HEK293T (cell line): ENCODE results near the gene GFPT2.

ENCODE experiments used
- CTCF ChIA-PET: fragments of 350-600 bp; formaldehyde crosslinking; extraction: SDS; loops from one replicate; lab custom pipeline; 2021; ENCODE audit warnings: antibody characterized with exemption, inconsistent platforms; lab: Yijun Ruan, JAX
- POLR2A ChIA-PET: fragments of 350-600 bp; formaldehyde crosslinking; extraction: SDS; loops from one replicate; lab custom pipeline; 2020; ENCODE audit warnings: antibody characterized with exemption, inconsistent platforms; lab: Yijun Ruan, JAX
- DNase-seq: peaks from one replicate; pipeline ENCODE4 v3.0.0; 2012; ENCODE audit warnings: mixed read lengths; ENCODE audit errors: extremely low spot score
- ARNT ChIP-seq: fragments of 450-650 bp; IDR thresholded peaks from 2 replicates; pipeline ENCODE4 v1.6.1; 2017; ENCODE audit warnings: mild to moderate bottlenecking
- BHLHE40 ChIP-seq: fragments of 450-650 bp; IDR thresholded peaks from 2 replicates; pipeline ENCODE4 v1.6.1; 2016; ENCODE audit warnings: mild to moderate bottlenecking, moderate library complexity, borderline replicate concordance
- CTBP1 ChIP-seq: fragments of 450-650 bp; IDR thresholded peaks from 2 replicates; pipeline ENCODE4 v1.6.1; 2016; ENCODE audit warnings: borderline replicate concordance
- ELF4 ChIP-seq: fragments of 450-650 bp; IDR thresholded peaks from 2 replicates; pipeline ENCODE4 v1.6.1; 2017; ENCODE audit warnings: antibody characterized with exemption
- FOXA1 ChIP-seq: fragments of 450-650 bp; IDR thresholded peaks from 2 replicates; pipeline ENCODE4 v1.6.1; 2016; ENCODE audit warnings: mild to moderate bottlenecking
- FOXK2 ChIP-seq: fragments of 450-650 bp; IDR thresholded peaks from 2 replicates; pipeline ENCODE4 v1.6.1; 2016; ENCODE audit warnings: mild to moderate bottlenecking
- FOXM1 ChIP-seq: fragments of 450-650 bp; IDR thresholded peaks from 2 replicates; pipeline ENCODE4 v1.6.1; 2017; ENCODE audit warnings: mild to moderate bottlenecking, borderline replicate concordance
- HDGF ChIP-seq: fragments of 450-650 bp; IDR thresholded peaks from 2 replicates; pipeline ENCODE4 v1.6.1; 2017; ENCODE audit warnings: antibody characterized with exemption, borderline replicate concordance
- L3MBTL2 ChIP-seq: fragments of 450-650 bp; conservative IDR thresholded peaks from 2 replicates; pipeline ENCODE4 v1.6.1; 2016; ENCODE audit warnings: mild to moderate bottlenecking
- LEF1 ChIP-seq: fragments of 450-650 bp; IDR thresholded peaks from 2 replicates; pipeline ENCODE4 v1.6.1; 2017; ENCODE audit warnings: mild to moderate bottlenecking, borderline replicate concordance
- NFRKB ChIP-seq: fragments of 450-650 bp; IDR thresholded peaks from 2 replicates; pipeline ENCODE4 v1.6.1; 2016; ENCODE audit warnings: mild to moderate bottlenecking, moderate library complexity
- SP1 ChIP-seq: fragments of 450-650 bp; IDR thresholded peaks from 2 replicates; pipeline ENCODE4 v1.6.1; 2017
- SUZ12 ChIP-seq: fragments of 450-650 bp; IDR thresholded peaks from 2 replicates; pipeline ENCODE4 v1.6.1; 2016; ENCODE audit warnings: mild to moderate bottlenecking
- TARDBP ChIP-seq: fragments of 450-650 bp; IDR thresholded peaks from 2 replicates; pipeline ENCODE4 v1.6.1; 2016
- ZNF384 ChIP-seq: fragments of 450-650 bp; IDR thresholded peaks from 2 replicates; pipeline ENCODE4 v1.6.1; 2016
- TF ChIP-seq, protein P1 (sequence below): fragments of 450-650 bp; IDR thresholded peaks from 2 replicates; pipeline ENCODE4 v1.6.1; 2016

GFPT2 gene

DNA sequence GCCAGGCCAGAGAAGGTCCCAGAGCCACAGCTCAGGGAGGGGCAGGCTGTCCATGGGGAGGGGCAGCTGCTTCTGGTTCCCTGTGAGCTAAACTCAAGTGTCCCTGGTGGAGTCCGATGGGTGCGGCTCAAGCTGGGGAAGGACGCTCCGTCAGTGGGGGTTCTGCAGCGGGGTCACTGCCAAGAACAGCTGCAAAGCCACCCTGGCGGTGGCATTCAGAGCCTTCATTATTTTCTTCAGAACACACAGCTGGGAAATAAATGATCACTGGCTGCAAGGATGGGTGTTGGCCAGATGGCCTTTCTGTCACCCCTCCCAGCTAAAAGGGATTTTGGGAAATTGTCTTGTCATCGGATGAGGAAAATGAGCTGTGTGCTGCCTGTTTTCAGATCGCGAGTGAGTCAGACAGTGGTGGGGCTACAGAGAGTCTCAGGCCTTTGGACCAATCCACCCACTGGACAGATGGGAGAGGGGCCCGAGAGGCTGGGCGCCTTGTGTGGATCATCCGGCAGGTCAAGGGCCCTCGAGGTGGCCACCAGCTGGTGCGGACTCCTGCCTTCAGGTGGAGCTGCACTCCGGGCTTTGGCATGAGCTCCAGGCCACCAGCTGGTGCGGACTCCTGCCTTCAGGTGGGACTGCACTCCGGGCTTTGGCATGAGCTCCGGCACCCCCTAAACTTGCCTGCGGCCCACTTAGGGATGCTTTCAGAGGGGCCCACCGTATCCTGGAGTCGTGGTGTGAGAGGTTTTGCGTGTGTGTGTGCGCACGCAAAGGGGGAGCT lies 17.9 kb upstream of the GFPT2 start:
- ChIA-PET CTCF (interaction anchor here (0.6 to 0.7 kb wide), 2 partner anchors 56 to 318 kb away, joined by 3 read pairs; no protein-coding TSS in a partner anchor), POLR2A (no interaction called here)
- DNase-seq: no peak
- no peak for TF ChIP-seq LEF1
- TF ChIP-seq FOXK2: no peak
- TF ChIP-seq L3MBTL2: no peak
- TF ChIP-seq FOXA1: no peak
- no peak for TF ChIP-seq SUZ12
- no peak for TF ChIP-seq TARDBP
- TF ChIP-seq HDGF: no peak

DNA sequence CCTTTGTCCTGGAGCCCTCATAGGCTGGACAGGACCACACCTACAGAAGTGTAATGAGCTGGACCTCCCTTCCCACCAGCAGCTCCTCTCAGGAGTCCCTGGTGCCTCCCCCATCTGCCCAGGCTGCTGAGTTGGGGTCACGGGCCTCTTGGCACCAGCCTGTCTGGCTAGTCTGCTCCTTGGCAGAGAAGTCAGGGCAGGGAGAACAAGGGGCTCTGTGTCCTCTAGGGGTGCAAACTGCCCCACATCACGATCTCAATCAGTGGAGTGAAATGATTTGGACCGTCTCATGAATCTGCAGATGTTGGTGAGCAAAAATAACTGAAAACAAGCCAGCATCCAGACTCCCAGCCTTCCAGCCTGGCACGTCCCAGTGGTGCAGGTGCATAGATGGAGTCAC lies 14.9 kb upstream of the GFPT2 start:
- ChIA-PET CTCF (no interaction called here), POLR2A (no interaction called here)
- no peak for TF ChIP-seq FOXK2
- TF ChIP-seq NFRKB: no peak
- TF ChIP-seq ARNT: no peak
- TF ChIP-seq ELF4: no peak
- TF ChIP-seq, protein P1, sequence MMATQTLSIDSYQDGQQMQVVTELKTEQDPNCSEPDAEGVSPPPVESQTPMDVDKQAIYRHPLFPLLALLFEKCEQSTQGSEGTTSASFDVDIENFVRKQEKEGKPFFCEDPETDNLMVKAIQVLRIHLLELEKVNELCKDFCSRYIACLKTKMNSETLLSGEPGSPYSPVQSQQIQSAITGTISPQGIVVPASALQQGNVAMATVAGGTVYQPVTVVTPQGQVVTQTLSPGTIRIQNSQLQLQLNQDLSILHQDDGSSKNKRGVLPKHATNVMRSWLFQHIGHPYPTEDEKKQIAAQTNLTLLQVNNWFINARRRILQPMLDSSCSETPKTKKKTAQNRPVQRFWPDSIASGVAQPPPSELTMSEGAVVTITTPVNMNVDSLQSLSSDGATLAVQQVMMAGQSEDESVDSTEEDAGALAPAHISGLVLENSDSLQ: no peak
- TF ChIP-seq LEF1: no peak
- TF ChIP-seq BHLHE40: no peak
- no peak for TF ChIP-seq SP1
- no peak for TF ChIP-seq SUZ12
- no peak for TF ChIP-seq FOXA1
- no peak for TF ChIP-seq FOXM1
- no peak for DNase-seq

DNA sequence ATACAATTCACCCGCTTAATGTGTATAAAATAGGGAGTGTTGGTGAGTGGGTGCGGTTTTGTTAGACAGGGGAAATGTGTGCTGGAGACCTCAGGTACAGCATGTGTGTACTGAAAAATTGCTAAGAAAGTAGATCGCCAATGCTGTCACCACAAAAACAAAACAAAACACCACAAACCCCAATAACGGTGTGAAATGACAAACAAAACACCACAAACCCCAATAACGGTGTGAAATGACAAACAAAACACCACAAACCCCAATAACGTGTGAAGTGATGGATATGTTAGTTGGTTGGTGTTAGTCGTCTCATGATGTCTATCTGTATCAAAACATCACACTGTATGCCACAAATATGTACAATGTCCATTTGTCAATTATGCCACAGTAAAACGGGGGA lies 14.2 kb upstream of the GFPT2 start:
- no peak for DNase-seq
- no peak for TF ChIP-seq BHLHE40
- TF ChIP-seq ZNF384: no peak
- no peak for TF ChIP-seq SP1
- no peak for TF ChIP-seq CTBP1
- TF ChIP-seq ELF4: no peak
- no peak for TF ChIP-seq ARNT
- TF ChIP-seq LEF1: no peak
- TF ChIP-seq, protein P1: no peak
- TF ChIP-seq NFRKB: no peak
- TF ChIP-seq SUZ12: no peak
- no peak for TF ChIP-seq HDGF
- no peak for TF ChIP-seq FOXK2
- no peak for TF ChIP-seq L3MBTL2
- no peak for TF ChIP-seq FOXM1
- no peak for TF ChIP-seq TARDBP
- no peak for TF ChIP-seq FOXA1
- CTCF ChIA-PET: no interaction called here
- POLR2A ChIA-PET: no interaction called here

DNA sequence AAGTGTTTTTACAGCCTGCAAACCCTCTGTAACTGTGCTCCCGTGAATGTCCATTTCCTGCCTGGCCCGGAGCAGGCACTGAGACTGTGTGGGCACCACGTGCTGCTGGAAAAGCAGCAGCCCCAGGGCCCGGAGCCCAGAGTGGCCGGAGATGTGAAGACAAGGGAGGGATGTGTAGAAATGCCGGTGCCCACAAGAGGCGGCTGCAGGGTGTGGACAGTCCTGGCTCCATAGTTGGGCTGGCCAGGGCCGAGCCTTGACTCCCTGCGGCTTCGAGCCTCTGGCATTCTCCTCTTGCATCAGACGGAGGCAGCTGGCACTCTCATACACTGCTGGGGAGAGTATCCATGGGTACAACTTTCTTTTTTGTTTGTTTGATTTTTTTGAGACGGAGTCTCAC lies 13.2 kb upstream of the GFPT2 start:
- POLR2A ChIA-PET: no interaction called here
- no peak for TF ChIP-seq LEF1
- no peak for TF ChIP-seq TARDBP
- no peak for TF ChIP-seq ZNF384
- no peak for TF ChIP-seq SUZ12
- TF ChIP-seq FOXM1: no peak
- TF ChIP-seq ARNT: no peak
- TF ChIP-seq SP1: no peak
- no peak for TF ChIP-seq L3MBTL2
- TF ChIP-seq ELF4: no peak
- no peak for TF ChIP-seq CTBP1
- no peak for TF ChIP-seq HDGF
- TF ChIP-seq FOXK2: no peak
- TF ChIP-seq BHLHE40: no peak
- TF ChIP-seq NFRKB: no peak
- DNase-seq: no peak
- CTCF ChIA-PET: no interaction called here

DNA sequence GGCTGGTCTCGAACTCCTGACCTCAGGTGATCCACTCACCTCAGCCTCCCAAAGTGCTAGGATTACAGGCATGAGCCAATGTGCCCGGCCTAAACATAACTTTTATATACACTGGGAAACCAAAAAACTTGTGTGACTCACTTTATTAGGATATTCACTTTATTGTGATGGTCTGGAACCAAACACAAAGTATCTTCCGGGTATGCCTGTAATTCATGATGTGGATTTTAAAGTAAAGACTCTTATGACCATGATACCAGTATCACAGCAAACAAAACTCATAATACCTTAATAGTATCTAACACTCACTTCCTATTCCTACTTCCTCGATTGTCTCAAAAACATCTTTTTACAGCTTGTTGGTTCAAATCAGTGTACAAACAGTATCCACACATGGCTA lies 12.7 kb upstream of the GFPT2 start:
- POLR2A ChIA-PET: no interaction called here
- CTCF ChIA-PET: no interaction called here
- TF ChIP-seq SP1 (no peak), FOXK2 (no peak), ELF4 (no peak), FOXA1 (no peak), ARNT (no peak)
- no peak for DNase-seq

DNA sequence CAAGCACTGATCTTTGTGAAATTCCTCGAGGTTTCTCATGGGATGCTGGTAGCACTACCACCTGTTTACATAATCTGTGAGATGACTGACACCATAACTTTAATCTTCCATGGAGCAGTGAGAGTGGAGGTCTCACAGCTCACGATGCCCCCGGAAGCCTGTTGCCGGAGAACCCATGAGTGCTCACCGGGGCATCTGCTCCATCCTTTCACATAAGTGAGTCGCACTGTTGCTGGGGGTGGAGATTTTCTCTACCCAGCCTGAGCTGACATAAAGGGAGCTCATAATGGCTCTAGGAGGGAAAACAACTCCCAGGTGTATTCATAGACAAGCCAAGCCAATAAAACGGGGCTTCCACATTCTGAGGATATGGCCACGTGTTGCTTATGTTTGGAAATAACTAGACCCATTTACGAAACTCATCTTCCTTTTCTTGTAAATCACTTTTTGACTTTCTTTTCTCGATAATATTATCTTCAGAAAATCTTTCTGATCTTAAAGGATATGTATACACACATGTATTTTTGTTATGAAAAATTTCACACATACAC lies 11.2 kb upstream of the GFPT2 start:
- no peak for TF ChIP-seq NFRKB
- TF ChIP-seq HDGF: no peak
- no peak for TF ChIP-seq CTBP1
- TF ChIP-seq ELF4: no peak
- no peak for TF ChIP-seq ZNF384
- TF ChIP-seq ARNT: no peak
- no peak for TF ChIP-seq FOXA1
- TF ChIP-seq FOXK2: no peak
- no peak for TF ChIP-seq LEF1
- TF ChIP-seq L3MBTL2: no peak
- no peak for TF ChIP-seq SP1
- TF ChIP-seq, protein P1: no peak
- TF ChIP-seq FOXM1: no peak
- no peak for TF ChIP-seq TARDBP
- TF ChIP-seq BHLHE40: no peak
- TF ChIP-seq SUZ12: no peak
- ChIA-PET POLR2A (no interaction called here), CTCF (no interaction called here)
- DNase-seq: no peak
